Keratinocyte (primary cell): ENCODE results near the gene NHSL2. TPM values are rescaled to one million over a fixed set of nuclear protein-coding genes. Genes with fewer than 3 reads are reported as not detected.

Source experiments
- DNase-seq: peaks from one replicate; pipeline ENCODE4 v3.0.0-alpha.2; 2011; ENCODE audit warnings: low read depth, missing footprints, low spot score
- FAIRE-seq: peaks from 2 replicates; lab custom pipeline; 2011; peaks lifted over from hg19 to GRCh38; lab: Jason Lieb, UNC
- H2AFZ ChIP-seq: 2 replicates; pipeline ENCODE4 v1.6.0; 2012; ENCODE audit warnings: low read length, control low read depth, inconsistent platforms; ENCODE audit not compliant: control insufficient read depth
- H3K27ac ChIP-seq: 2 replicates; pipeline ENCODE4 v1.5.1; 2011; ENCODE audit warnings: low read length; ENCODE audit not compliant: control insufficient read depth, insufficient read depth
- H3K27me3 ChIP-seq: 3 replicates; pipeline ENCODE4 v1.6.0; 2011; ENCODE audit warnings: low read length; ENCODE audit not compliant: control insufficient read depth, insufficient read depth; ENCODE audit errors: extremely low read depth
- H3K36me3 ChIP-seq, 2 experiments: 2 replicates in 1 of 2; 3 replicates in 1 of 2; pipeline ENCODE4 v1.5.1; 2011; ENCODE audit warnings: low read length in 2 of 2, mild to moderate bottlenecking in 1 of 2; ENCODE audit not compliant: control insufficient read depth in 2 of 2, insufficient read depth in 2 of 2; ENCODE audit errors: extremely low read depth in 1 of 2
- H3K4me1 ChIP-seq: 3 replicates; pipeline ENCODE4 v1.5.1; 2011; ENCODE audit warnings: low read length; ENCODE audit not compliant: control insufficient read depth, insufficient read depth; ENCODE audit errors: extremely low read depth
- H3K4me2 ChIP-seq: 3 replicates; pipeline ENCODE4 v1.6.0; 2011; ENCODE audit warnings: low read depth, low read length; ENCODE audit not compliant: control insufficient read depth, insufficient read depth; ENCODE audit errors: extremely low read depth
- H3K4me3 ChIP-seq, 3 experiments: fragments of 200-600 bp in 1 of 3; sonication (generic) in 1 of 3; 2 replicates in 2 of 3; 3 replicates in 1 of 3; pipeline ENCODE4 v1.5.1; 2011 to 2016; ENCODE audit warnings: low read length in 3 of 3, mild to moderate bottlenecking in 3 of 3, control low read depth in 2 of 3, inconsistent platforms in 1 of 3, low read depth in 1 of 3, mixed read lengths in 1 of 3, mixed run types in 1 of 3, moderate library complexity in 1 of 3; ENCODE audit not compliant: control insufficient read depth in 2 of 3, insufficient read depth in 2 of 3; ENCODE audit errors: extremely low read depth in 1 of 3
- H3K79me2 ChIP-seq: 2 replicates; pipeline ENCODE4 v1.6.0; 2012; ENCODE audit warnings: low read length; ENCODE audit not compliant: control insufficient read depth, insufficient read depth
- H3K9ac ChIP-seq: 3 replicates; pipeline ENCODE4 v1.6.0; 2011; ENCODE audit warnings: low read length; ENCODE audit not compliant: control insufficient read depth, insufficient read depth; ENCODE audit errors: extremely low read depth
- H3K9me1 ChIP-seq: 3 replicates; pipeline ENCODE4 v1.6.0; 2011; ENCODE audit warnings: low read length; ENCODE audit not compliant: control insufficient read depth, insufficient read depth; ENCODE audit errors: extremely low read depth
- H3K9me3 ChIP-seq: 2 replicates; pipeline ENCODE4 v1.5.1; 2012; ENCODE audit warnings: low read depth, low read length; ENCODE audit not compliant: control insufficient read depth
- H4K20me1 ChIP-seq: 3 replicates; pipeline ENCODE4 v1.6.0; 2011; ENCODE audit warnings: low read length; ENCODE audit not compliant: control insufficient read depth, insufficient read depth; ENCODE audit errors: extremely low read depth
- EZH2 ChIP-seq: IDR thresholded peaks from one replicate; pipeline ENCODE4 v1.6.1; 2012; ENCODE audit warnings: inconsistent platforms, mild to moderate bottlenecking, low read length, moderate library complexity
- dilution Hi-C: fragments of 300-500 bp; cut with MboI; formaldehyde crosslinking; loops from one replicate; pipeline ENCODE4 v1.7.0; 2020; ENCODE audit warnings: low sequenced_read_pairs; ENCODE audit not compliant: extremely low pct_ligation_motif_present
- polyA plus RNA-seq, 5 experiments: library from polyadenylated mRNA; depleted of rRNA in 3 of 5; stranded (reverse) in 3 of 5; stranded (forward) in 1 of 5; unstranded in 1 of 5; fragments of >200 nt; gene quantifications; 1 replicate in 1 of 5; 2 replicates in 3 of 5; 3 replicates in 1 of 5; pipeline versions ENCODE4 v1.2.1 to v1.2.3, GENCODE V29; 2011 to 2012; ENCODE audit warnings: missing spikeins in 2 of 5, low read depth in 1 of 5, low replicate concordance in 1 of 5
- TF ChIP-seq, protein P1 (sequence below), 3 experiments: IDR thresholded peaks in 1 of 3; conservative IDR thresholded peaks in 1 of 3; optimal IDR thresholded peaks in 1 of 3; 2 replicates in 2 of 3; 3 replicates in 1 of 3; pipeline versions ENCODE3 to v1.5.1; 2011; ENCODE audit warnings: low read length in 3 of 3, mild to moderate bottlenecking in 3 of 3, moderate library complexity in 2 of 3, control low read depth in 1 of 3, inconsistent platforms in 1 of 3; ENCODE audit not compliant: insufficient read depth in 2 of 3; ENCODE audit errors: extremely low read depth in 1 of 3

NHSL2 gene
- polyA plus RNA-seq, 1 donor (not counting 4 experiments of a cell fraction or from before 2014, with no cell fraction given), result 0.04 TPM

DNA sequence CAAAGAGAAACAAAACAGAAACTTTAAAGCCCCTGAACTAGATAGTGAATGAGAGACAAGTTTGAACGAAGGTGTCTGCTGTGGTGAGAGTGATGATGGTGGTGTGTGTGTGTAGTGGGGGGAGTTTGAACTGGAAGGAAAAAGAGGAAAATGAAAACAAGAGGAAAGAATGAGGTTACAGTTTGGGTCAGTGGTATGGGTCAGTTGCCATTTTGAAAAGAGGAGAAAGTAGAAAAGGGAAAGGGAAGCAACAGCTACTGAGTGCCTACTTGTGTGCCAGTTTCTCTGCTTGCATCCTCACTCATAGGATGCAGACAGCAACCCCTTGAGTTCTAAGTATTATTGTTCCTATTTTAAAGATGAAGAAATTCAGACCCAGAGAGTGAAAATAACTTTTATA is 26.0 kb downstream of the NHSL2 start:
- dilution Hi-C loops, result no loop called here
- FAIRE-seq, result no peak
- no peaks in the 10 kb centered on the region for H3K9me3 ChIP-seq

DNA sequence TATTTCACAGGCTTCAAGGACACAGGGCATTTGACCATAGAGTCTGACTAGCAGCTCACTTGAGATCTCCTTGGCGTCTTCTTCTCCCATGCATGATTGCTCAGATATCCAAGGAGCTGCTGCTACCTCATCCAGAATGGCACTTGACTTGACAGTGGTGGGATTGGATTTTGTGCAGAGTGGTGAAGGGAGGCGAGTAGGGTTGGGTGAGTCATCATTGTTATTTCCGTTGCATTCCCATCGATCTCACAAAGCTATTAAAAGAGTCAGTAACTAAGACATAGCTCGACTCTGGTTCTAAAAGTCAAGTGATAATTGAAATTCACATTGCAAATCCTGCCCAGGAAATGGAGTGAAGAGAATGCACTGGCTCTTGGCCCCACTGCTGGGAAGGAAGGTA is 27.7 kb downstream of the NHSL2 start:
- Histone ChIP-seq H3K4me3 (no peak overlapping the region), H3K27me3 (peaks cover 42% of the 10 kb centered on the region), H4K20me1 (no peaks in the 10 kb centered on the region), H3K4me2 (no peak overlapping the region), H3K27ac (no peak overlapping the region), H2AFZ (no peak overlapping the region), H3K9ac (no peak overlapping the region), H3K9me3 (no peaks in the 10 kb centered on the region), H3K4me1 (no peaks in the 10 kb centered on the region), H3K79me2 (no peaks in the 10 kb centered on the region), H3K9me1 (no peaks in the 10 kb centered on the region), H3K36me3 (no peaks in the 10 kb centered on the region)
- dilution Hi-C loops, result no loop called here
- DNase-seq (no peak), FAIRE-seq (no peak)
- TF ChIP-seq, protein P1, sequence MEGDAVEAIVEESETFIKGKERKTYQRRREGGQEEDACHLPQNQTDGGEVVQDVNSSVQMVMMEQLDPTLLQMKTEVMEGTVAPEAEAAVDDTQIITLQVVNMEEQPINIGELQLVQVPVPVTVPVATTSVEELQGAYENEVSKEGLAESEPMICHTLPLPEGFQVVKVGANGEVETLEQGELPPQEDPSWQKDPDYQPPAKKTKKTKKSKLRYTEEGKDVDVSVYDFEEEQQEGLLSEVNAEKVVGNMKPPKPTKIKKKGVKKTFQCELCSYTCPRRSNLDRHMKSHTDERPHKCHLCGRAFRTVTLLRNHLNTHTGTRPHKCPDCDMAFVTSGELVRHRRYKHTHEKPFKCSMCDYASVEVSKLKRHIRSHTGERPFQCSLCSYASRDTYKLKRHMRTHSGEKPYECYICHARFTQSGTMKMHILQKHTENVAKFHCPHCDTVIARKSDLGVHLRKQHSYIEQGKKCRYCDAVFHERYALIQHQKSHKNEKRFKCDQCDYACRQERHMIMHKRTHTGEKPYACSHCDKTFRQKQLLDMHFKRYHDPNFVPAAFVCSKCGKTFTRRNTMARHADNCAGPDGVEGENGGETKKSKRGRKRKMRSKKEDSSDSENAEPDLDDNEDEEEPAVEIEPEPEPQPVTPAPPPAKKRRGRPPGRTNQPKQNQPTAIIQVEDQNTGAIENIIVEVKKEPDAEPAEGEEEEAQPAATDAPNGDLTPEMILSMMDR (optimal IDR thresholded peaks at IDR 0.05 in 1 of 3, IDR thresholded peaks at IDR 0.05 in 1 of 3, conservative IDR thresholded peaks at IDR 0.05 in 1 of 3; ENCODE audit: extremely low read depth in 1 of 3, insufficient read depth in 2 of 3, low read length in 3 of 3), result no peak
- no peak for TF ChIP-seq EZH2

More for the DNA sequence above, 26.0 kb downstream of the NHSL2 start:
- Histone ChIP-seq H3K4me1 (no peaks in the 10 kb centered on the region), H3K27ac (no peak overlapping the region), H3K27me3 (peaks cover 30% of the 10 kb centered on the region), H3K9ac (no peak overlapping the region), H3K9me1 (no peaks in the 10 kb centered on the region), H4K20me1 (no peaks in the 10 kb centered on the region), H3K4me3 (no peak overlapping the region), H3K79me2 (no peaks in the 10 kb centered on the region), H2AFZ (no peak overlapping the region), H3K36me3 (no peaks in the 10 kb centered on the region), H3K4me2 (no peak overlapping the region)
- DNase-seq, result no peak
- TF ChIP-seq, protein P1 (optimal IDR thresholded peaks at IDR 0.05 in 1 of 3, IDR thresholded peaks at IDR 0.05 in 1 of 3, conservative IDR thresholded peaks at IDR 0.05 in 1 of 3; ENCODE audit: extremely low read depth in 1 of 3, insufficient read depth in 2 of 3, low read length in 3 of 3), result no peak
- no peak for TF ChIP-seq EZH2
